ENCODE measurements around the gene OLFML2B. TPM values are rescaled to one million over a fixed set of nuclear protein-coding genes. Genes with fewer than 3 reads are reported as not detected.

The OLFML2B gene
- total RNA-seq, 1 experiment from 2014 or later: not detected

DNA sequence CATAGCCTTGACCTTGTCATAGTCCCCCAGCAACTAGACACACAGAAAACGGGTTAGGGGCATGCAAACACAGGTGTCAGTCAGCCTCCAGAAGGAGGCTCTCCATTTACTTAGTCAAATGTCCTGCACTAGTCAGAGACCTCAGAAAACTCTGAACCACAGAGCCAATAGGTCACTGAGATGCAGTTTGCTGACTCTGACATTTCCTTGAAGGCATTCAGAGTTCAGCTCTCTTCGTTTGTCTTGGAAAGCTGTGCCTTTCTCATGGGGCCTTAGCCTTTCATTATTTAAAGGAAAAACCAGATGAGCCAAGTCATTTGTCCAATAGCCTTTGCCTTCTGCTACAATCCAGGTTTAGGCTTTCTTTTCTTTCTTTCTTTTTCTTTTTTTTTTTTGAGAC is 3.5 kb downstream of the OLFML2B start:
- no peak overlapping the region for H2AFZ ChIP-seq
- no peaks in the 10 kb centered on the region for H3K9me2 ChIP-seq (ENCODE audit: insufficient read depth)
- H3K36me3 ChIP-seq (ENCODE audit: low read depth): no peaks in the 10 kb centered on the region
- no peaks in the 10 kb centered on the region for H4K20me1 ChIP-seq (ENCODE audit: insufficient read depth)
- H3K27ac ChIP-seq: no peak overlapping the region
- peaks cover 24% of the 10 kb centered on the region; the same call in 1 of the 2 replicates for H3K27me3 ChIP-seq (ENCODE audit: insufficient read depth, low read depth)
- H3K79me2 ChIP-seq (ENCODE audit: low read depth): no peaks in the 10 kb centered on the region
- H3K4me2 ChIP-seq: no peak overlapping the region
- peaks cover 7% of the 10 kb centered on the region; the same call in 1 of the 2 replicates for H3F3A ChIP-seq (ENCODE audit: insufficient read depth, low read depth)
- no peaks in the 10 kb centered on the region for H3K9me3 ChIP-seq (ENCODE audit: insufficient read depth, low read depth)
- no TSS peak for BruUV-seq (replicated peaks)
- POLR2A ChIA-PET (ENCODE audit: unreplicated experiment): no interaction called here
- TF ChIP-seq, protein P1, sequence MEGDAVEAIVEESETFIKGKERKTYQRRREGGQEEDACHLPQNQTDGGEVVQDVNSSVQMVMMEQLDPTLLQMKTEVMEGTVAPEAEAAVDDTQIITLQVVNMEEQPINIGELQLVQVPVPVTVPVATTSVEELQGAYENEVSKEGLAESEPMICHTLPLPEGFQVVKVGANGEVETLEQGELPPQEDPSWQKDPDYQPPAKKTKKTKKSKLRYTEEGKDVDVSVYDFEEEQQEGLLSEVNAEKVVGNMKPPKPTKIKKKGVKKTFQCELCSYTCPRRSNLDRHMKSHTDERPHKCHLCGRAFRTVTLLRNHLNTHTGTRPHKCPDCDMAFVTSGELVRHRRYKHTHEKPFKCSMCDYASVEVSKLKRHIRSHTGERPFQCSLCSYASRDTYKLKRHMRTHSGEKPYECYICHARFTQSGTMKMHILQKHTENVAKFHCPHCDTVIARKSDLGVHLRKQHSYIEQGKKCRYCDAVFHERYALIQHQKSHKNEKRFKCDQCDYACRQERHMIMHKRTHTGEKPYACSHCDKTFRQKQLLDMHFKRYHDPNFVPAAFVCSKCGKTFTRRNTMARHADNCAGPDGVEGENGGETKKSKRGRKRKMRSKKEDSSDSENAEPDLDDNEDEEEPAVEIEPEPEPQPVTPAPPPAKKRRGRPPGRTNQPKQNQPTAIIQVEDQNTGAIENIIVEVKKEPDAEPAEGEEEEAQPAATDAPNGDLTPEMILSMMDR (conservative IDR thresholded peaks at IDR 0.05): no peak
- no peak for TF ChIP-seq EZH2 (IDR thresholded peaks at IDR 0.05; ENCODE audit: low read depth)
- no peak for DNase-seq
- CTCF ChIA-PET: interaction anchor here (0.5 kb wide), 1 partner anchor 206 kb away, joined by 3 read pairs; no protein-coding TSS in a partner anchor
- H3K4me3 ChIP-seq: no peak overlapping the region
- intact Hi-C loops (cut with micrococcal nuclease; ENCODE audit: unreplicated experiment): loop anchor here (5.0 kb wide), 1 partner anchor 228 kb away; no protein-coding TSS in a partner anchor
- peaks cover 6% of the 10 kb centered on the region for H3K4me1 ChIP-seq (replicated peaks; ENCODE audit: insufficient read depth)

DNA sequence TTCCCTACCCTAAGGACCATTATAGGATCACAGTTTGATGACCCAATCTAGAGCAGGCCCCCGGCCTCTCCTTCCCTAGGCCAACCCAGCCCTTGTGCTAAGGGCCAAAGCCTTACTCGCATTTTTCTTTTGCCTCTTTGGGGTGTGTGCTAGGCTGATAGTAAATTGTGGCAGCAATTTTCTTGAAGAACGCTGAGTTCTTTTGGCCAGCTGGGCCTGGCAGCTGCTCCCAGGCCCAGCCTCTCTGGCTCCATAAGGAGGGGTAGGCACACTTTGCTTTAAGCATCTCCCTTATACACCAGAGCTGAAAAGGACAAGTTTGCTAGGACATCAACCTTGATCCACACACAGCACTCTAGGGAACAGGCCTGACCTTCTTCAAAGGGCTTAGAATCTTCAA is 4.2 kb downstream of the OLFML2B start:
- H3K4me3 ChIP-seq: no peak overlapping the region
- H3K9me3 ChIP-seq (ENCODE audit: insufficient read depth, low read depth): no peaks in the 10 kb centered on the region
- no peaks in the 10 kb centered on the region for H3K9me2 ChIP-seq (ENCODE audit: insufficient read depth)
- H3K79me2 ChIP-seq (ENCODE audit: low read depth): no peaks in the 10 kb centered on the region
- ChIA-PET CTCF (no interaction called here), POLR2A (ENCODE audit: unreplicated experiment) (no interaction called here)
- BruUV-seq (replicated peaks): no TSS peak
- no peak overlapping the region for H3K27ac ChIP-seq
- peaks cover 1% of the 10 kb centered on the region; the same call in 1 of the 2 replicates for H3K4me1 ChIP-seq (replicated peaks; ENCODE audit: insufficient read depth)
- no peak for DNase-seq
- H4K20me1 ChIP-seq (ENCODE audit: insufficient read depth): no peaks in the 10 kb centered on the region
- intact Hi-C loops (cut with micrococcal nuclease; ENCODE audit: unreplicated experiment): no loop called here
- no peak overlapping the region for H3K4me2 ChIP-seq
- TF ChIP-seq, protein P1 (conservative IDR thresholded peaks at IDR 0.05): no peak
- no peak for TF ChIP-seq EZH2 (IDR thresholded peaks at IDR 0.05; ENCODE audit: low read depth)
- H3F3A ChIP-seq (ENCODE audit: insufficient read depth, low read depth): peaks cover 7% of the 10 kb centered on the region; the same call in 1 of the 2 replicates
- H3K27me3 ChIP-seq (ENCODE audit: insufficient read depth, low read depth): peaks cover 24% of the 10 kb centered on the region; the same call in 1 of the 2 replicates
- no peak overlapping the region for H2AFZ ChIP-seq
- no peaks in the 10 kb centered on the region for H3K36me3 ChIP-seq (ENCODE audit: low read depth)

DNA sequence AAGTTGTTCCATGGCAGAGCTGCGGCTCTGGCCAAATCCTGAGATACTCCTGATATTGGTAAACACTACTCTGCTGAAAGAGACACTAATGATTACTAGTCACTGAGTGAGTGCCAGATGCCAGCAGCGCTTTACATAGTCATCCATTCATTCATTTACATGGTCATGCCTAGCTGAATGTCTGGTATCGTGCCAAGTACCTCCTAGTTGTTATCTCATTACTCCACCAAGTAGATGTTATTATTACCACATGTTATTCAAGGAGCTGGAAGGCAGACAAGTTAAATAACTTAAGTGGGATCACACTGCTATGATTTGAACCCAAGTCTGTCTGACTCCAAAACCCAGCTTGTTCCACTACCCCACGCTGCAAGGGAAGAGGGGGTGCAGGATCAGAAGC is 4.7 kb downstream of the OLFML2B start:
- intact Hi-C loops (cut with micrococcal nuclease; ENCODE audit: unreplicated experiment): no loop called here
- POLR2A ChIA-PET (ENCODE audit: unreplicated experiment): no interaction called here
- TF ChIP-seq, protein P1 (conservative IDR thresholded peaks at IDR 0.05): no peak
- TF ChIP-seq EZH2 (IDR thresholded peaks at IDR 0.05; ENCODE audit: low read depth): no peak

More for the DNA sequence above, 4.7 kb downstream of the OLFML2B start:
- Histone ChIP-seq H3K27ac (no peak overlapping the region), H3K9me2 (ENCODE audit: insufficient read depth) (no peaks in the 10 kb centered on the region), H3K36me3 (ENCODE audit: low read depth) (no peaks in the 10 kb centered on the region), H2AFZ (no peak overlapping the region), H3K79me2 (ENCODE audit: low read depth) (no peaks in the 10 kb centered on the region), H3K4me3 (no peak overlapping the region), H3K9me3 (ENCODE audit: insufficient read depth, low read depth) (no peaks in the 10 kb centered on the region), H3F3A (ENCODE audit: insufficient read depth, low read depth) (peaks cover 7% of the 10 kb centered on the region; the same call in 1 of the 2 replicates), H3K4me2 (no peak overlapping the region), H4K20me1 (ENCODE audit: insufficient read depth) (no peaks in the 10 kb centered on the region), H3K27me3 (ENCODE audit: insufficient read depth, low read depth) (peaks cover 24% of the 10 kb centered on the region; the same call in 1 of the 2 replicates), H3K4me1 (replicated peaks; ENCODE audit: insufficient read depth) (no peaks in the 10 kb centered on the region; the same call in 1 of the 2 replicates)
- DNase-seq: no peak
- CTCF ChIA-PET: no interaction called here
- BruUV-seq (replicated peaks): no TSS peak

All from PC-9 (cell line).